Occipital lobe (tissue), 2 donors: ENCODE results near the gene BDH1. TPM values are rescaled to one million over a fixed set of nuclear protein-coding genes. Genes with fewer than 3 reads are reported as not detected.
"Not testable (repeated sequence)": the region's sequence is repeated elsewhere in the genome, so short reads cannot be mapped to it uniquely, and the experiment has no call there.

ENCODE experiments used
- DNase-seq: peaks from one replicate; lab custom pipeline; 2025; lab: John Stamatoyannopoulos, UW
- total RNA-seq: library from RNA; depleted of rRNA; stranded (reverse); fragments of >200 nt; gene quantifications from one replicate; pipeline ENCODE4 v1.2.3, GENCODE V29; 2014

BDH1 gene
- total RNA-seq, 1 donor from 2014 or later, result 10.8 TPM

DNA sequence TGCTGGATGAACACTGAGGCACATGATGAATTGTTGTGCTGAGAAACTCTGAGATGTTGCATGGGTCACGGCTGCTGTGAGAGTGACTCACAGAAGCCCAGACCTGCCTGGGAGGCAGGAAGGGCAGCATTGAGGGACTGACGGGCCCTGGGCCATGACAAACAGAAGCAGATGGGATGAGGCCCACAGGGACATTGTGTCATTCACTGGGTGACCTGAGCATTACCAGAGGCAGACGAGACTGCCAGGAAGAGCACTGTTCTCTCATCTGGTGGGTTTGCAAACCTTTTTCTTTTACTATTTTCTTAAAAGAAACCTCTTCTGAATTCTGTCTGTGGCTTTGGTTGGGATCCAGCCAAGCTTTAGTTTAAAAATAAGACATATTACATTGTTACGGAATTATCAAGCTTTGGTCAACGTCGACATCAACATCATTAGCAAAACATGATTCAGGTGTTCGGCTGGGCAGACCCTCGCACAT is 67.8 kb downstream of the BDH1 start:
- no peak for DNase-seq

- DNase-seq, result no peak
These were observed 68.9 kb downstream of the BDH1 start for GRCh38 chr3:197486861-197487260.

DNA sequence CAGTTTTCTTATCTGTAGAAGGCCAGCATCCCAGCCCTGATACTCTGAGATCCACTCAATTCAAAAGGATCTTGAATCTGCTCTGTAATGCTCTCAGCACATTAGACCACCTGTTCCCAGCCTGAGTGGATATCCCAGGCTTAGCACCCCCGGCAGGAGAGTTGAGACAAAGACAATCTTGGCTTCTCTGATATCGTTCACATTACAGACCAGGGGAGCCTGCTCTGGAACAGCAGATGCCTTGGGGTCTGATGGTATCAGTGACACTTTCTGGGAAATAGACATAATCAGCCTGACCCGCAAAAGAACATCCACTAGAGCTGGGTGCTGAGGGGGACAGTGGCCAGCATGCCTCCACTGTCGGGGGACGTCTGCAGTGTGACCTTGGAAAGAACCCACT is 70.6 kb downstream of the BDH1 start:
- DNase-seq, result no peak

DNA sequence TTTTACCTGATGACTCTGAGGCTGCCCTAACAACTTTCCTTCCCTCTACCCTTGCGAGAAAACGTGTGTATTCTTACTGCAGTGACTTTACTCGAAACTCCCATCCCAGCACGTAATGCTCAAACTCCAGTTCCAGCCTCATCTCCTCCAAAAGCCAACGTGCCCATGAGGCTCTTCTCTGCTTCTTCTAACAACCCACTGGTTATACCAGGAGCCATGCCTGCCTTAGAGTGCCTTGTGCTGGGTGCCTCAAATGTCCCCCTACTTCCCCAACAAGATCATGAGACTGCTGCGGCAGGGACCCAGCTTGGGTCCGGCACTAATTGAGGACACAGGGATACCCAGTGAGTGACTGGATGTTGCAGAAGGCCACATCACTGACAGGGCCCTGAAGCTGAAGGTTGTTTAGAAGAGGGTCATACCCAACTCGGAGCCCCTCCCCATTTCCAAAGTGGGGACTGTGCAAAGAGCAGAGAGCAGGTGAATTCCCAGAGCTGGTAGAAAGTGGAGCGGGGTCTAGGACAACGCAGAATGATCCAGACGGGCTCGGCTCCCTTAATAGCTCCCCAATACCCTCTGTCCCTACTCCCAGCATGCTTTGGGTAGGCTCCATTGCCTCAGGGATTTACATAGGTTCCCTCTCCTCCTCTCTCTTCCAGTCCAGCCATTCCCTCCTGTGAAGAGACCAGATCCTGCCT is 71.4 kb downstream of the BDH1 start:
- no peak for DNase-seq

- DNase-seq, result no peak
These were observed 73.8 kb downstream of the BDH1 start for GRCh38 chr3:197482001-197482400.

GRCh38 chr3:197480320-197480719 is 75.4 kb downstream of the BDH1 start:
- DNase-seq, result no peak

DNA sequence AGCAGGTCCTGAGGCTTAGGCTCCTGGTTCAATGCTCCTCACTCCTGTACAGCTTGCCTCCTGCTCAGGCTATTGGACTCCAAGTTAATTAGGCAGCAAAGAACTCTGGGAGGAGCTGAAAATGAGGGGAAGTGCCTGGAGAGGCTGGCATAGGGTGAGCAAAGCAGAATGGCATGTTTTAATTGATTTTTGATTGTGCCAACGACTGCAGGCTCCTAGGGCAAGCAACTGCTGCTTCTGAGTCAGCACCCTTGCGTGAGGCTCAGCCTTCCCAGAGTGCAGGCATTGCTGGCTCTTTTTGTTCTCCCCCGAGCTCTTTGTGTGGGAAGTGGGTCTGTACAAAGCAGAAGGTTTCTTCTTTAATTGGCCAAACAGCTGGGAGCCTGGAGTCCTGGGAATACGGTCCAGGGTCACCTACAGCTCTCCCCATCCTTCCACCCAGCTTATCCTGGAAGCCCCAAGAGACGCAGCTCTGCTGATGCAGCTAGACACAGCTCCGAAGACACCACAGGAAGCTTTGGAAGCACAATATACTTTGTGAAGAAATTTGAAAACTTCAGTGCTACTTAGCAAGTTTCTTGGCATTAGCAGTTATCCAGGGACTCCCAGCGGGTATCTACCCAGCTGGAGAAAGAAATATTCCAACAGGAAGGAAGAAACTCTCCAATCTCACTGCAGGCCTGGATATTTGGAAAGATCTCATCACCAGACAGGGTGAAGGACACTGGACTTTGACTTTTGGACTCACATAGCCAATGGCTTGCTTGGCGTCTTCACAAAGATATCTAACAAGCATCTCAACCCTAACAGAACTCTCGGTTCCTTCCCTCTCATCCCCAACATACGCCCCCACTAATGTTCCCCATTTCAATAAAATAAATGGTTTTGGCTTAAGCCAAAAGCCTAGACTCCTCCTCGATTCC is 76.8 kb downstream of the BDH1 start:
- no peak for DNase-seq

DNA sequence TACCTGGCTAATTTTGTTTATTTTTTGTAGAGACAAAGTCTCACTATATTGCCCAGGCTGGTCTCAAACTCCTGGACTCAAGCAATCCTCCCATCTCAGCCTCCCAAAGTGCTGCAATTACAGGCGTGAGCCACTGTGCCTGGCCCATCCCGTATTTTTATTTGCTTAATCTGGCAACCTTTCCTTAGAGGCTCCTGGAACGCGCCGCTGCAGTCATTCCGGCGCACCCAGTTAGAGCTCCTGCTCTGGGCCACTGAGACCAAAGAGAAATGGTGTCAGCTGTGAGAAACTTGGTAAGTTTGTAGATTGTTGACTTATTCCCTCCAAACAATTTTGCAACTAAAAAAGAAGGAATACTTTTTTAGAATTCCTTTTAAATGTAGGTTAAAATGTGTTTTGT is 78.0 kb downstream of the BDH1 start:
- DNase-seq, result not testable (repeated sequence)

- DNase-seq, result no peak
These were observed 79.7 kb downstream of the BDH1 start for GRCh38 chr3:197475997-197476525.

- no peak for DNase-seq
These were observed 80.3 kb downstream of the BDH1 start for GRCh38 chr3:197475514-197475913.

- no peak for DNase-seq
These were observed 83.6 kb downstream of the BDH1 start for GRCh38 chr3:197472151-197472550.

DNA sequence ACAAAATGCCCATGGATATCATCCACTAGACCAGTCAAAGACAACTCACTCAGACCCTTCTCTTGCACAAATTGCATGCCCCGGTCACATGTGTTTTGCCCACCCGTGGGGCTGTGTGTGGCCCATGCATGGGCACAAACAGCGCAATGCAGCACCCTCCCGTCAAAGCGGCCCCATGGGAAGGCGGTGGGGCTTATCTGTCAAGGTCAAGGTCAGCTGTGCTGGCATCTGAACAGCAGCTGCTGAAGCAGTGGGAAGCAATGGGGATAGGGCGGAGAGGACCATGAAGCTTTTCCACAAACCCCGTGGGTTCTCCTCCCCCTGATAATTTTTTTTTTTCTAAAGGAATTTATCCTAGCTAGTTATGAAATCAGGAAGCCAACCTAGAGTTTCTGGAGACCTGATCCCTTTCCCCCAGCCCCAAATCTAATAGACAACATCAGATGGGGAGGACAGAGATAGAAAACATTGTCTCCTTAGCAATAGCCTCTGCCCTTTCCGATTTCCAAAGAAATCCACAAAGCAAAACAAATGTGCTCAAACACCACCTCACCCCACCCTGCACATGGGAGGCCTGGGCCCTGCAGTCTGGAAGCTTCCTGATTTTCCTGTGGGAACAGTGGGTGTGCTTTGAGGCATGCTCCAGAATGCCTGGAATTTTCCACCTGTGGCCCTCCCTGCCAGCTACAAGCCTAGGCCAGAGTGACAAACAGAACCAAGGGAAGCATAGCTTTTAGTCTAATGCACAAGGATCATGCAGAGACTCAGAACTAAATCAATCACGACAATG is 84.4 kb downstream of the BDH1 start:
- DNase-seq, result no peak

- no peak for DNase-seq
These were observed 86.8 kb downstream of the BDH1 start for GRCh38 chr3:197468866-197469382.

DNA sequence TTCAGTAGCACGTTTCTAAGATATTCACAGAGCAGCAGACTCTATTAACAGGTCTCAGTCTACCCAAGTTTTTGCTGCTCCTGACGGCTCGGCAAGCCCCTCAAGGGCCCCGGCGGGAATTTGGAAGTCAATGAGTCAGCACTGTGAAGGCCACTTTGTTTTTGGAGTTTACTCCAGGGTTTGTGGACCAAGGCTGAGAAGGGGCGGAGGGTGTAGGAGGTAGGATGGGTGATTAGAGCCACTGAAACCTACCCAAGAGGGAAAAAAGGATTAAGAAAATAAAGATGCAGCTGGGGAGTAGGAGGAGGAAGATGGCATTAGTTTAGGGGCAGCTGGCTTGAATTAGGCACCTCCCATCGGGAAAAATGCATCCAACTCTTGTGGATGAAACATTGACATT is 87.6 kb downstream of the BDH1 start:
- no peak for DNase-seq

DNA sequence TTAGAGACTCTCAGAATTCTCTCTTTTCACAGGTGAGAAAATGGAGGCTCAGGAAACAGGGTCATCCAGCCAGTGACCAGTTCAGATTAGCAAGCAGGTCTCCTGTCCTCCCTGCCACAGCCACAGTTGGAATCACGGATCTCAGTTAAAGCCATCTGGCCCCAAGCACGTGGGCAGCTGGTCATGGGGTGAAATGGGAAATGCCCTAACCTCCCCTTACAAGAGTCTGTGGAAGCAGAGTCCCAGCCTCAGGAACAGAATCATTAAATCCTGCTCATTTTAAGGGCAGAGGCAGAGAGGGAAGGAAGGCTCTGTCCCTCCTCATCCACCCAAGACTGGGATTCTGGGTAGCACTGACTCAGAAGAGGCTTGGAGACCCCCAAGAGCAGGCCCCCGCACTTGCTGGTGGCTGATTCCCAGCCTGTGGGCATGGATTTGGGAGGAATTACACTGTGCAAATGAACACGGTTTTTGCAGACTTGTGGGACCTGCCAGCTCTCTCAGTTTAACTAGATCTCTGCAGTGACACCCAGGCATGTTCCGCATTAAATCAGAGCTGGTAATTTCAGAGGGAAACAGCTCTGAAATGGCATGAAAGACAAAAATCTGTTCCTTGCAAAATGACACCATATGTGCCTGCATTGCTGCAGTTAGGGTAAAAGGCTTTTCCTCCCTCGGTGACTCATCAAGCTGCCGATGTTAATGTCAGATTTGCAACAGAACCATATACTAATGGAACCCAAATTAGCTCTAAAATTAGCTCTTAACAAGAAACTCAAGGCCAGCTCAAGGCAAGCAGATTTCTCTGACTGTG is 89.0 kb downstream of the BDH1 start:
- peak; percentile 49 for DNase-seq

- DNase-seq, result no peak
These were observed 89.7 kb downstream of the BDH1 start for GRCh38 chr3:197465996-197466549.

DNA sequence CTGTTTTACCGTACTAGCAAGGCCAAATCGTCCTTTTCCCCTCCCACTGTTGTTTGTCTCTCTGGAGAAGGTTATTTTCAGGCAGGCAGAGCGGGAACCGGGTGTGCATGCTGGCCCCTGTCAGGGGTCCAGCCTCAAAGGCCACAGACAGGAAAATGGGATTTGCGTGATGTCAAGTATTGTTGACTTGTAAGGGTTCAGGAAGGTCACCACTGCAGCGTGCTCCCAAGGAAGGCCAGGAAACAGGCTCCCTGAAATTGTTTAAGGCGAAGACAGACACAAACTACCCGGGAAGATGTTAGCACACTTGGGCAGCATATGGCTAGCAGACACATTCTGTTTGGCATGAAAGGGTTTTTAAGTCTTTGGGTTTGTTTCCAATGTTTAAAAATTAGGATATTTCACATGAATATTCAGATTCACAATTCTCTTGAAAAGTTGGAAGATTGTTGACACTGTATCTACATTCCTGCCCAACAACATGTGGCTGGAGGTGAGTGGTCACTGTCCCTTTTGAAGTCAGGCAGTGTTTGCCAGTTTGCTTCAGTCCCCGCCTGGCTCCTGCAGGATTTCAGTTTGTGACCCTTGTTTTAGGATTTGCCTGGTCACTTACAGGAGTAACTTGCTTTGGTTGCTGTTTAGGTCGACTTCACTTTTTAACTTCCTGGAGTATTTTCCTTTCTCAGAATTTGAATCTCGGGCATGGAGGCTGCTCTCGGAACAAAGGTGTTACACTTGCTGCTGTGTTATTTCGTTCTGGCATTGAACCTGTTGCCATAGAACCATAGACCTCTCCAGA is 90.4 kb downstream of the BDH1 start:
- no peak for DNase-seq

GRCh38 chr3:197464794-197465193 is 91.0 kb downstream of the BDH1 start:
- no peak for DNase-seq

DNA sequence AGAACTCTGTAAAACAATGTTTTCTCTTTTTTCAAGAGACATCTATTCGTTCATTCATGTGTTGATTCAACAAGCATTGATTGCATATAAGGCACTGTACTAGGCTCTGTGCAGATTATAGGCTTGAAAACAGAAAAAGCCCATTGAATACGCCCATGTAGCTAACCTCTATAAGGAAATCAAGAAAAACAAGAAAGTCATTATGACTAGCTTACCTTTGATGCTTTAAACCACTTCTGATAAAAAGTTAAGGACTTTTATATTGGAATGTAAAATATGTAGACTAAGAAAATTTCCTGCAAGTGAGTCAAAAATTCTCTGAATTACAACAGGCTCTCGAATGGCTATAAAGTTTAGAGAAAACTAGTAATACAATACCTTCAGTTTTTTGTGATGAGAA is 92.5 kb downstream of the BDH1 start:
- DNase-seq, result no peak
